22Rv1 (cell line): ENCODE data around the gene RUSC1.
A peak's percentile ranks its signal among the peaks of the same experiment; 100 is the strongest.

Source experiments
- H3K27ac ChIP-seq: fragments of 450-650 bp; 2 replicates; pipeline ENCODE4 v1.5.1; 2017
- CTCF ChIP-seq: fragments of 450-650 bp; IDR thresholded peaks from 2 replicates; pipeline ENCODE4 v1.5.1; 2017; ENCODE audit warnings: mild to moderate bottlenecking
- ZFX ChIP-seq: fragments of 450-650 bp; IDR thresholded peaks from 2 replicates; pipeline ENCODE4 v1.6.1; 2017; ENCODE audit warnings: antibody characterized with exemption, borderline replicate concordance

Gene RUSC1

GRCh38 chr1:155342842-155343241, 22.1 kb downstream of the RUSC1 start:
- TF ChIP-seq ZFX, result no peak
- TF ChIP-seq CTCF, result no peak
- H3K27ac ChIP-seq, result peak overlapping the region; percentile 22; the same call in 1 of the 2 replicates

- TF ChIP-seq ZFX (no peak), CTCF (no peak)
- no peak overlapping the region for H3K27ac ChIP-seq
These were observed 31.9 kb downstream of the RUSC1 start for GRCh38 chr1:155352631-155353030.

- H3K27ac ChIP-seq, result no peak overlapping the region
- TF ChIP-seq ZFX, result no peak
- no peak for TF ChIP-seq CTCF
These were observed 39.4 kb downstream of the RUSC1 start for GRCh38 chr1:155360051-155360450.

GRCh38 chr1:155379180-155379579, 58.5 kb downstream of the RUSC1 start:
- no peak for TF ChIP-seq ZFX
- TF ChIP-seq CTCF, result no peak
- H3K27ac ChIP-seq, result no peak overlapping the region

- H3K27ac ChIP-seq, result no peak overlapping the region
These were observed 59.0 kb downstream of the RUSC1 start for GRCh38 chr1:155379631-155380090.

More at GRCh38 chr1:155379631-155380090, 59.0 kb downstream of the RUSC1 start:
- TF ChIP-seq ZFX (no peak), CTCF (no peak)
